LNCAP (cell line): ENCODE measurements around the gene PDE7B.

Experiments
- CTCF ChIP-seq: fragments of 450-650 bp; IDR thresholded peaks from 2 replicates; pipeline ENCODE4 v1.5.1; 2017; ENCODE audit warnings: mild to moderate bottlenecking

The PDE7B gene

GRCh38 chr6:136136274-136136673 lies 284.8 kb downstream of the PDE7B start:
- TF ChIP-seq CTCF, result no peak

GRCh38 chr6:136137008-136137692 lies 285.6 kb downstream of the PDE7B start:
- no peak for TF ChIP-seq CTCF

- no peak for TF ChIP-seq CTCF
Observed at GRCh38 chr6:136137739-136138402, 286.4 kb downstream of the PDE7B start.

GRCh38 chr6:136144251-136145023 lies 292.9 kb downstream of the PDE7B start:
- no peak for TF ChIP-seq CTCF

- TF ChIP-seq CTCF, result no peak
Observed at GRCh38 chr6:136146130-136146529, 294.6 kb downstream of the PDE7B start.

- no peak for TF ChIP-seq CTCF
Observed at GRCh38 chr6:136147342-136147741, 295.8 kb downstream of the PDE7B start.

GRCh38 chr6:136148051-136148450 lies 296.6 kb downstream of the PDE7B start:
- no peak for TF ChIP-seq CTCF
